HG03558 (cell line): ENCODE measurements around the gene FKBP9.
"Not testable (repeated sequence)": the region's sequence is repeated elsewhere in the genome, so short reads cannot be mapped to it uniquely, and the experiment has no call there.

ENCODE experiments used
- ATAC-seq: cut with Tn5 transposase; IDR thresholded peaks from one replicate; pipeline ENCODE4 v1.9.1; 2021; ENCODE audit warnings: moderate number of reproducible peaks; ENCODE audit not compliant: unreplicated experiment; ENCODE audit errors: extremely low read depth

The FKBP9 gene

GRCh38 chr7:32957326-32958045 lies at the start of gene FKBP9:
FKBP9 (plus strand) TSS chr7:32957440; CDS start chr7:32957574, 134 bp downstream.
- ATAC-seq = peak; percentile 61

- no peak for ATAC-seq
Observed at GRCh38 chr7:32910195-32910594, 47.0 kb upstream of the FKBP9 start.

- ATAC-seq = no peak
Observed at GRCh38 chr7:32914184-32914583, 43.1 kb upstream of the FKBP9 start.

GRCh38 chr7:32915041-32915536 lies 42.2 kb upstream of the FKBP9 start:
- no peak for ATAC-seq

GRCh38 chr7:32916006-32916405 lies 41.2 kb upstream of the FKBP9 start:
- ATAC-seq = no peak

GRCh38 chr7:32916994-32917393 lies 40.2 kb upstream of the FKBP9 start:
- ATAC-seq = not testable (repeated sequence)

GRCh38 chr7:32921896-32922295 lies 35.3 kb upstream of the FKBP9 start:
- no peak for ATAC-seq

GRCh38 chr7:32928785-32929298 lies 28.4 kb upstream of the FKBP9 start:
- ATAC-seq = no peak

- ATAC-seq = no peak
Observed at GRCh38 chr7:32929430-32930143, 27.7 kb upstream of the FKBP9 start.

- ATAC-seq = no peak
Observed at GRCh38 chr7:32930378-32930777, 26.9 kb upstream of the FKBP9 start.

- no peak for ATAC-seq
Observed at GRCh38 chr7:32935558-32935957, 21.7 kb upstream of the FKBP9 start.

GRCh38 chr7:32936689-32937088 lies 20.6 kb upstream of the FKBP9 start:
- no peak for ATAC-seq

- no peak for ATAC-seq
Observed at GRCh38 chr7:32937344-32938174, 19.7 kb upstream of the FKBP9 start.

- no peak for ATAC-seq
Observed at GRCh38 chr7:32941181-32941580, 16.1 kb upstream of the FKBP9 start.

- no peak for ATAC-seq
Observed at GRCh38 chr7:32941681-32942414, 15.4 kb upstream of the FKBP9 start.

GRCh38 chr7:32942415-32943251 lies 14.6 kb upstream of the FKBP9 start:
- ATAC-seq = peak; percentile 73

GRCh38 chr7:32943252-32944030 lies 13.8 kb upstream of the FKBP9 start:
- no peak for ATAC-seq

GRCh38 chr7:32947420-32947983 lies 9.7 kb upstream of the FKBP9 start:
- no peak for ATAC-seq
